ENCODE data around the gene SEPTIN10.

SEPTIN10 gene

DNA sequence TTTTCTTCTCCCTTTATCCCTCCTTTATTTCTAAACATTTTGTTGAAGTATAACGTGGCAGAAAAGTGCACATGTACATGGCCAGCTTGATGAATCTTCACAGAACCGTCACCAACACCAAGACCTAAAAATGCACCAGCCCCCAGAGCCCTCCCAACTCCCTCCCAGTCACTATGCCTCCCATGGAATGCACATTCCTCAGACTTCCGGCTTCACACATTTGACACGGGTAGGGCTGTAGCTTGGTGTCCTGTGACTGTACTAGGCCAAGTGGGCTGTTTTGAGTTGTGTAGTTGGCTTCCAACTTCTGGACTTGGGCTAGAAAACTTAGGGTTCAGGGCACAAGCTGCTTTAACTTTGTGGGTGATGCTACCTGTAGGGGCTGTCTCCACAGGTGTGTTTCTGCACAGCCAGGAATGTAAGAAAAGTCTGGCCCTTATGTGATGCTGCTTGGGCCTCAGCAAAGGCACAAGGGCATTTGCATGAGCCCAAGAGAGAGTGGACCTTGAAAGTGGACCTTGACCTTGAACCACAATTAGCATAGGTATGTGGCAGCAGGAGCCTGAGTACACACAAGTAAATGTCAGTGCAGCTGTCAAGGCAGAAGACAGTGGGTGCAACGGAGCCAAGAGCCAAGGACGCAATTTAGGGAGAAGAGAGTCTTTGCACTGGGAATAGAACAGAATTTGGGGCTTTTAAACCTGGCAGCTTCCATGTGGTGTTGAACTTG is 78.4 kb downstream of the SEPTIN10 start:
- H3K27me3 ChIP-seq (ENCODE audit: control insufficient read depth, insufficient read depth, low read length), result no peaks in the 10 kb centered on the region
- no peak overlapping the region for H3K27ac ChIP-seq
- TF ChIP-seq, protein P1, sequence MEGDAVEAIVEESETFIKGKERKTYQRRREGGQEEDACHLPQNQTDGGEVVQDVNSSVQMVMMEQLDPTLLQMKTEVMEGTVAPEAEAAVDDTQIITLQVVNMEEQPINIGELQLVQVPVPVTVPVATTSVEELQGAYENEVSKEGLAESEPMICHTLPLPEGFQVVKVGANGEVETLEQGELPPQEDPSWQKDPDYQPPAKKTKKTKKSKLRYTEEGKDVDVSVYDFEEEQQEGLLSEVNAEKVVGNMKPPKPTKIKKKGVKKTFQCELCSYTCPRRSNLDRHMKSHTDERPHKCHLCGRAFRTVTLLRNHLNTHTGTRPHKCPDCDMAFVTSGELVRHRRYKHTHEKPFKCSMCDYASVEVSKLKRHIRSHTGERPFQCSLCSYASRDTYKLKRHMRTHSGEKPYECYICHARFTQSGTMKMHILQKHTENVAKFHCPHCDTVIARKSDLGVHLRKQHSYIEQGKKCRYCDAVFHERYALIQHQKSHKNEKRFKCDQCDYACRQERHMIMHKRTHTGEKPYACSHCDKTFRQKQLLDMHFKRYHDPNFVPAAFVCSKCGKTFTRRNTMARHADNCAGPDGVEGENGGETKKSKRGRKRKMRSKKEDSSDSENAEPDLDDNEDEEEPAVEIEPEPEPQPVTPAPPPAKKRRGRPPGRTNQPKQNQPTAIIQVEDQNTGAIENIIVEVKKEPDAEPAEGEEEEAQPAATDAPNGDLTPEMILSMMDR (IDR thresholded peaks at IDR 0.05), result no peak
- H2AFZ ChIP-seq, result no peak overlapping the region
- no peaks in the 10 kb centered on the region for H3K4me1 ChIP-seq
- H3K4me3 ChIP-seq (ENCODE audit: low read depth, low read length), result no peak overlapping the region
- no peak overlapping the region for H3K4me2 ChIP-seq (ENCODE audit: low read length)
- no peaks in the 10 kb centered on the region for H3K9me3 ChIP-seq (ENCODE audit: control insufficient read depth, low read length)
- no peak overlapping the region for H3K9ac ChIP-seq
- no peaks in the 10 kb centered on the region for H3K36me3 ChIP-seq (ENCODE audit: control insufficient read depth, insufficient read depth, low read length)
- no peaks in the 10 kb centered on the region for H3K79me2 ChIP-seq

DNA sequence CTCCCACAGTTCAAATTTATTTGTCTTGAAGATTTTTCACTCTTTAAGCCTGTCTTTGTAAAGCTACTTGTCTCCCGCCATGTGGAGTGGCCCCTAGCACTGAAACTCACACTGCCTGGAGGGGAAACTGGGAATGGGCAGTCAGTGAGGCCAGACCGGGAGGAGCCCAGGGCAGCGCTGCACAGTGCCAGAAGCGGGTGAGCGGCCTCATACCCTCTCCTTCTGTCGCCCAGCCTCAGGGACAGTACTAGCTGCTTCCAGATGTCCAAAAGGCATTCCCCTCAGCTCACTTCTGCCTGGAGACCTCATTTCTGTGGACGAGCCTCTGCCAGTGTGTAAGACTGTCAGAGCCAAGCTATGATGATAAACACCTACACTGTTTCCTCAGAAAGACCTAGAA is 79.9 kb downstream of the SEPTIN10 start:
- no peaks in the 10 kb centered on the region for H3K9me3 ChIP-seq (ENCODE audit: control insufficient read depth, low read length)
- no peak overlapping the region for H3K9ac ChIP-seq
- no peak overlapping the region for H3K27ac ChIP-seq
- H2AFZ ChIP-seq, result no peak overlapping the region
- no peak overlapping the region for H3K4me2 ChIP-seq (ENCODE audit: low read length)
- H3K4me1 ChIP-seq, result no peaks in the 10 kb centered on the region
- no peaks in the 10 kb centered on the region for H3K36me3 ChIP-seq (ENCODE audit: control insufficient read depth, insufficient read depth, low read length)
- no peak overlapping the region for H3K4me3 ChIP-seq (ENCODE audit: low read depth, low read length)
- TF ChIP-seq, protein P1 (IDR thresholded peaks at IDR 0.05), result no peak
- no peaks in the 10 kb centered on the region for H3K27me3 ChIP-seq (ENCODE audit: control insufficient read depth, insufficient read depth, low read length)
- H3K79me2 ChIP-seq, result no peaks in the 10 kb centered on the region

DNA sequence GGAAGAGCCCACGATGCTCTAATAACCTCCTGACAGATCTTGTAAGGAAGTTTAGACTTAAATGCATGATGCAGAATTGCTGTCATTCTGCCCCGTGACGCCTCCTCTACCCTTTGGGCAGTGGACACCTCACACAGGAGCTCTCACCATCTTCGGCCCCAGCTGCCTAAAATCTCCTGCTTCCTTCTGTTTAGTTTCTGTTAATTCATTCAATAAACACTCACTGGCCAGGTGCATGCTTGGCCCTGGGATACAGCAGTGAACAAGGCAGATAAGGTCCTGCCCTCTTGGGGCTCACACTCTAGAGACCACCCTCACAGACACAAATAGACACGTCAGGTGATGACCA is 81.1 kb downstream of the SEPTIN10 start:
- Histone ChIP-seq H3K27me3 (ENCODE audit: control insufficient read depth, insufficient read depth, low read length) (no peaks in the 10 kb centered on the region), H3K27ac (no peak overlapping the region), H3K36me3 (ENCODE audit: control insufficient read depth, insufficient read depth, low read length) (no peaks in the 10 kb centered on the region), H3K4me3 (ENCODE audit: low read depth, low read length) (no peak overlapping the region), H3K9ac (no peak overlapping the region), H3K9me3 (ENCODE audit: control insufficient read depth, low read length) (no peaks in the 10 kb centered on the region), H3K4me1 (no peaks in the 10 kb centered on the region), H2AFZ (no peak overlapping the region), H3K4me2 (ENCODE audit: low read length) (no peak overlapping the region), H3K79me2 (no peaks in the 10 kb centered on the region)
- TF ChIP-seq, protein P1 (IDR thresholded peaks at IDR 0.05), result no peak

DNA sequence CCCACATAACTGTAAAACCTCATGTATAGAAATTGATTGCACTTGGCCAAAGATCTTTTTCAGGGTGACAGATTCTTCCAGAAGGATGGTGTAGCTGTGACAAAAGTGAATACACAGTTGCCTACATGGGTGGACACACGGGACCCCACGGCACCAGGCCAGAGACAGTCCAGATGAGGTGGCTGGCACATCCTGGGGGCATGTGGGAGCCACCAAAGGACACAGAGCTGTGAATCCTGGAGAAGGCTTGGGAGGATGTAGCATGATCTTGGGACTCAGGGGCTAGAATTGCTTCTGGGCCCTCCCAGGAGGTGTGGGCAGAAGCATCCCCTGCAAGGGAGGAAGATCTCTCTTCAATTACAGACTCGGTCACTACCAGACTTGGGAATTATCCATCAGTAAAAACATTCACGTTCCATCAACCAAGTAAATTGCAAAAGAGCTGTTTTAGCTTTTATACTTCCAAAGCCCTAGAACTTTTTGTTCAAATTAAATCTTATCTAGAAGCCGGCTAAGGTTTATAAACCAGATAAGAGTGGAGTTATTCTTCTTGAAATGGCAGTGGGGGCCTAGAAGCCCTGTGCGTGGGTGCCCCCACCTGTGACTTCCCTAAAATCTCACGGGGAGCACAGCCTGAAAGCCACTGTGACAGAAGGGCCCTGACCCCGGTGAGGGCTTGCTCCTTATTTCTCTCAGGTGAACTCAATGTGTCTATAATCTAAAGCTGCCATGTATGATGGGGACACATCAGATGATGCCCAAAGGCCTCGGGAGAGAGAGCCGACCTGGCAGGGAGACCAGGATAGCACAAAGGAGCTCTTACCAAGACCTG is 81.7 kb downstream of the SEPTIN10 start:
- Histone ChIP-seq H3K27me3 (ENCODE audit: control insufficient read depth, insufficient read depth, low read length) (no peaks in the 10 kb centered on the region), H3K79me2 (no peaks in the 10 kb centered on the region), H3K4me1 (no peaks in the 10 kb centered on the region), H2AFZ (no peak overlapping the region), H3K9ac (no peak overlapping the region), H3K36me3 (ENCODE audit: control insufficient read depth, insufficient read depth, low read length) (no peaks in the 10 kb centered on the region), H3K9me3 (ENCODE audit: control insufficient read depth, low read length) (no peaks in the 10 kb centered on the region), H3K27ac (no peak overlapping the region), H3K4me2 (ENCODE audit: low read length) (no peak overlapping the region), H3K4me3 (ENCODE audit: low read depth, low read length) (no peak overlapping the region)
- TF ChIP-seq, protein P1 (IDR thresholded peaks at IDR 0.05), result no peak

All from parathyroid adenoma (tissue), 2 donors.